GM23338 (cell line): ENCODE data around the gene CDK5. TPM values are rescaled to one million over a fixed set of nuclear protein-coding genes. Genes with fewer than 3 reads are reported as not detected.

Source experiments
- ATAC-seq: fragments of 200-7000 bp; cut with Tn5 transposase; 3 replicates; pipeline ENCODE4 v1.9.1; 2020
- DNase-seq: peaks from one replicate; pipeline ENCODE4 v3.0.0-alpha.2; 2015; ENCODE audit warnings: low spot score
- H2AFZ ChIP-seq: fragments of 200-600 bp; sonication (generic); 2 replicates; pipeline ENCODE4 v1.8.0; 2016; ENCODE audit warnings: antibody characterized with exemption, mild to moderate bottlenecking, moderate library complexity
- H3F3A ChIP-seq: fragments of 200-600 bp; sonication (generic); replicated peaks from 2 replicates; pipeline ENCODE4 v1.8.0; 2017; ENCODE audit warnings: antibody characterized with exemption, mixed run types, low read depth
- H3K27ac ChIP-seq: fragments of 200-600 bp; sonication (generic); 2 replicates; pipeline ENCODE4 v1.6.1; 2016; ENCODE audit warnings: low read depth
- H3K27me3 ChIP-seq: fragments of 200-600 bp; sonication (generic); 2 replicates; pipeline ENCODE4 v1.8.0; 2016; ENCODE audit warnings: mild to moderate bottlenecking, mixed run types, moderate library complexity; ENCODE audit not compliant: insufficient read depth
- H3K36me3 ChIP-seq: fragments of 200-600 bp; sonication (generic); 2 replicates; pipeline ENCODE4 v1.8.0; 2016; ENCODE audit warnings: mild to moderate bottlenecking; ENCODE audit not compliant: insufficient read depth
- H3K4me1 ChIP-seq: fragments of 200-600 bp; sonication (generic); 2 replicates; pipeline ENCODE4 v1.8.0; 2016; ENCODE audit warnings: mild to moderate bottlenecking, moderate library complexity; ENCODE audit not compliant: insufficient read depth
- H3K4me2 ChIP-seq: fragments of 200-600 bp; sonication (generic); 2 replicates; pipeline ENCODE4 v1.7.1; 2017; ENCODE audit warnings: mixed run types
- H3K4me3 ChIP-seq: fragments of 200-600 bp; sonication (generic); 2 replicates; pipeline ENCODE4 v1.6.1; 2016; ENCODE audit warnings: mixed run types
- H3K79me2 ChIP-seq: fragments of 200-600 bp; sonication (generic); replicated peaks from 2 replicates; pipeline ENCODE4 v1.8.0; 2017; ENCODE audit warnings: mild to moderate bottlenecking; ENCODE audit not compliant: insufficient read depth
- H3K9me2 ChIP-seq: fragments of 200-600 bp; sonication (generic); 2 replicates; pipeline ENCODE4 v1.8.0; 2017; ENCODE audit not compliant: insufficient read depth
- H4K20me1 ChIP-seq: fragments of 200-600 bp; sonication (generic); replicated peaks from 2 replicates; pipeline ENCODE4 v1.8.0; 2017; ENCODE audit warnings: mild to moderate bottlenecking; ENCODE audit not compliant: insufficient read depth
- H3K27ac Mint-ChIP-seq: 2 replicates; pipeline ENCODE4 v1.8.0; 2020; ENCODE audit warnings: inconsistent platforms, mild to moderate bottlenecking, moderate library complexity, mixed read lengths
- H3K27me3 Mint-ChIP-seq: 3 replicates; pipeline ENCODE4 v1.8.0; 2022; ENCODE audit warnings: low read depth, mild to moderate bottlenecking, moderate library complexity, mixed read lengths, inconsistent platforms; ENCODE audit not compliant: insufficient read depth, poor library complexity
- H3K36me3 Mint-ChIP-seq: 3 replicates; pipeline ENCODE4 v1.8.0; 2021; ENCODE audit warnings: low read depth, mild to moderate bottlenecking, inconsistent platforms, moderate library complexity, mixed read lengths
- H3K4me1 Mint-ChIP-seq: 3 replicates; pipeline ENCODE4 v1.8.0; 2020; ENCODE audit warnings: mild to moderate bottlenecking, inconsistent platforms, mixed read lengths
- H3K4me3 Mint-ChIP-seq: 3 replicates; pipeline ENCODE4 v1.8.0; 2021; ENCODE audit warnings: moderate library complexity, mild to moderate bottlenecking, inconsistent platforms, mixed read lengths
- H3K9me3 Mint-ChIP-seq: 3 replicates; pipeline ENCODE4 v1.8.0; 2020; ENCODE audit warnings: moderate library complexity, mild to moderate bottlenecking, inconsistent platforms, mixed read lengths
- CREB1 ChIP-seq: fragments of 250-450 bp; sonication (Bioruptor Pico); IDR thresholded peaks from 2 replicates; pipeline ENCODE4 v1.5.0; 2020; ENCODE audit warnings: low read depth, mild to moderate bottlenecking, moderate library complexity
- ETS1 ChIP-seq: IDR thresholded peaks from 2 replicates; pipeline ENCODE4 v1.6.1; 2016; ENCODE audit warnings: antibody characterized with exemption
- JUNB ChIP-seq: IDR thresholded peaks from one replicate; pipeline ENCODE4 v1.6.1; 2016; ENCODE audit warnings: antibody characterized with exemption; ENCODE audit not compliant: unreplicated experiment
- NANOG ChIP-seq: IDR thresholded peaks from 2 replicates; pipeline ENCODE4 v1.6.1; 2016; ENCODE audit warnings: antibody characterized with exemption, borderline replicate concordance
- POLR2AphosphoS5 ChIP-seq: IDR thresholded peaks from 2 replicates; pipeline ENCODE4 v1.6.1; 2016; ENCODE audit warnings: antibody characterized with exemption, low read depth
- STAT1 ChIP-seq: IDR thresholded peaks from one replicate; pipeline ENCODE4 v1.6.1; 2016; ENCODE audit warnings: antibody characterized with exemption; ENCODE audit not compliant: unreplicated experiment
- ZNF114 ChIP-seq: fragments of 250-450 bp; sonication (Bioruptor Pico); IDR thresholded peaks from 2 replicates; pipeline ENCODE4 v1.5.0; 2020; ENCODE audit warnings: mild to moderate bottlenecking, moderate library complexity
- ZNF331 ChIP-seq: fragments of 250-450 bp; sonication (Bioruptor Pico); IDR thresholded peaks from 2 replicates; pipeline ENCODE4 v1.5.0; 2020; ENCODE audit warnings: low read depth, mild to moderate bottlenecking, moderate library complexity
- ZNF462 ChIP-seq: fragments of 250-450 bp; sonication (Bioruptor Pico); IDR thresholded peaks from 2 replicates; pipeline ENCODE4 v1.5.0; 2020; ENCODE audit warnings: mild to moderate bottlenecking, moderate library complexity
- polyA plus RNA-seq: library from polyadenylated mRNA; unstranded; fragments of >200 nt; fragmentation: Nextera tagmentation; extraction: Ambion mirVana; gene quantifications from 2 replicates; pipeline ENCODE4 v1.2.1, GENCODE V29; 2016
- total RNA-seq: library from RNA; depleted of rRNA; stranded (reverse); fragments of >200 nt; shearing (Covaris generic); gene quantifications from 2 replicates; pipeline ENCODE4 v1.2.3, GENCODE V29; 2014

Gene CDK5
- total and polyA plus RNA-seq, 2 experiments from 2014 or later = 19.8 to 27.1 TPM

- TF ChIP-seq ZNF462 (CRISPR knock-in tag) = no peak
Measured at GRCh38 chr7:151034312-151035025, 23.2 kb downstream of the CDK5 start (continued).

GRCh38 chr7:151033864-151034249 lies 23.8 kb downstream of the CDK5 start:
- H3K4me2 ChIP-seq = no peak overlapping the region
- no peak overlapping the region for H3K27ac ChIP-seq
- no peaks in the 10 kb centered on the region for H3K9me2 ChIP-seq
- no peak overlapping the region for H3K4me3 Mint-ChIP-seq
- no peaks in the 10 kb centered on the region for H3K9me3 Mint-ChIP-seq
- ATAC-seq (no peak), DNase-seq (no peak)
- H3K27me3 Mint-ChIP-seq = peaks cover 7% of the 10 kb centered on the region
- 0 out of 3 replicates have a peak, but pooled peaks cover 6% of the 10 kb centered on the region for H3K36me3 Mint-ChIP-seq
- no peaks in the 10 kb centered on the region for H3F3A ChIP-seq
- H3K4me1 ChIP-seq = peaks cover 5% of the 10 kb centered on the region
- no peaks in the 10 kb centered on the region for H3K36me3 ChIP-seq
- no peak overlapping the region for H3K27ac Mint-ChIP-seq
- H3K27me3 ChIP-seq = no peaks in the 10 kb centered on the region
- peaks cover 4% of the 10 kb centered on the region for H3K4me1 Mint-ChIP-seq
- peaks cover 9% of the 10 kb centered on the region; the same call in 1 of the 2 replicates for H3K79me2 ChIP-seq
- no peaks in the 10 kb centered on the region; the same call in 1 of the 2 replicates for H4K20me1 ChIP-seq
- H2AFZ ChIP-seq = no peak overlapping the region
- H3K4me3 ChIP-seq = no peak overlapping the region
- no peak for TF ChIP-seq POLR2AphosphoS5
- TF ChIP-seq ZNF462 (CRISPR knock-in tag) = no peak
- TF ChIP-seq CREB1 (CRISPR knock-in tag) = no peak
- no peak for TF ChIP-seq JUNB
- TF ChIP-seq ZNF114 = no peak
- TF ChIP-seq ZNF331 = no peak
- no peak for TF ChIP-seq STAT1
- TF ChIP-seq NANOG = no peak
- no peak for TF ChIP-seq ETS1
